H1 (cell line): ENCODE measurements around the gene STK32C. TPM values are rescaled to one million over a fixed set of nuclear protein-coding genes. Genes with fewer than 3 reads are reported as not detected.

ENCODE experiments used
- CHD2 ChIP-seq: IDR thresholded peaks from 2 replicates; pipeline ENCODE4 v1.6.1; 2012; ENCODE audit warnings: low read length, improper control_type of control experiment
- EZH2 ChIP-seq: fragments of 200-600 bp; sonication (generic); IDR thresholded peaks from 2 replicates; pipeline ENCODE4 v1.7.1; 2012; ENCODE audit warnings: low read depth, mild to moderate bottlenecking, moderate library complexity, low read length, inconsistent platforms; ENCODE audit not compliant: severe bottlenecking
- KDM4A ChIP-seq: IDR thresholded peaks from one replicate; pipeline ENCODE4 v1.7.1; 2012; ENCODE audit warnings: low read depth, mild to moderate bottlenecking, moderate library complexity, low read length, inconsistent platforms; ENCODE audit not compliant: severe bottlenecking
- SUZ12 ChIP-seq: fragments of 200-600 bp; sonication (generic); IDR thresholded peaks from 2 replicates; pipeline ENCODE4 v1.6.1; 2012; ENCODE audit warnings: mild to moderate bottlenecking, inconsistent platforms, low read length, moderate library complexity, mixed read lengths
- polyA plus RNA-seq, 7 experiments: library from polyadenylated mRNA; depleted of rRNA in 3 of 7; stranded (reverse) in 5 of 7; unstranded in 2 of 7; fragments of >200 nt in 5 of 7; fragments of 200-250 nt in 2 of 7; gene quantifications; 1 replicate in 5 of 7; 2 replicates in 1 of 7; 4 replicates in 1 of 7; pipeline versions ENCODE4 v1.2.1 to v1.2.3, GENCODE V29; 2011 to 2013; ENCODE audit warnings: missing spikeins in 2 of 7, mixed read lengths in 2 of 7
- total RNA-seq: library from RNA; stranded (reverse); fragmentation: NEBNext Ultra II Directional; extraction: Animal tissue kit (Norgen Biotek cat#: 25700); gene quantifications from 2 replicates; pipeline ENCODE4 v1.2.1, GENCODE V29; 2021

The STK32C gene
- total and polyA plus RNA-seq, 2 of the 8 experiments (the other 6 are each of a cell fraction or from before 2014, with no cell fraction given) = 10.6 to 15.6 TPM

- peak; percentile 64 for TF ChIP-seq KDM4A
- peak; percentile 47 for TF ChIP-seq EZH2
- peak; percentile 43; the same call in 1 of the 2 replicates for TF ChIP-seq SUZ12
- TF ChIP-seq CHD2 = no peak
These were observed 642 bp downstream of the STK32C start (continued) for GRCh38 chr10:132306864-132307751.
